Measurements from ENCODE around the gene COLEC12. TPM values are rescaled to one million over a fixed set of nuclear protein-coding genes. Genes with fewer than 3 reads are reported as not detected.

The COLEC12 gene
- total RNA-seq, 1 experiment from 2014 or later, result not detected

GRCh38 chr18:334575-335132 lies 165.8 kb downstream of the COLEC12 start:
- no TSS peak for BruUV-seq (replicated peaks)
- Mint-ChIP-seq H3K4me3 (ENCODE audit: low read depth, unreplicated experiment) (no peak overlapping the region), H3K27me3 (ENCODE audit: unreplicated experiment) (peaks cover 73% of the 10 kb centered on the region), H3K27ac (ENCODE audit: unreplicated experiment) (no peak overlapping the region), H3K4me1 (ENCODE audit: low read depth, unreplicated experiment) (no peaks in the 10 kb centered on the region), H3K36me3 (ENCODE audit: insufficient read depth, unreplicated experiment) (no peaks in the 10 kb centered on the region), H3K9me3 (ENCODE audit: low read depth, unreplicated experiment) (peaks cover 3% of the 10 kb centered on the region)
- intact Hi-C loops (cut with micrococcal nuclease; ENCODE audit: unreplicated experiment), result no loop called here
- no peak for TF ChIP-seq CTCF (IDR thresholded peaks at IDR 0.05; ENCODE audit: unreplicated experiment)
- CTCF ChIA-PET, result no interaction called here
- no peak for DNase-seq

- Mint-ChIP-seq H3K4me1 (ENCODE audit: low read depth, unreplicated experiment) (no peaks in the 10 kb centered on the region), H3K9me3 (ENCODE audit: low read depth, unreplicated experiment) (no peaks in the 10 kb centered on the region), H3K4me3 (ENCODE audit: low read depth, unreplicated experiment) (no peak overlapping the region), H3K36me3 (ENCODE audit: insufficient read depth, unreplicated experiment) (no peaks in the 10 kb centered on the region), H3K27me3 (ENCODE audit: unreplicated experiment) (peaks cover 73% of the 10 kb centered on the region), H3K27ac (ENCODE audit: unreplicated experiment) (no peak overlapping the region)
- BruUV-seq (replicated peaks), result no TSS peak
- TF ChIP-seq CTCF (IDR thresholded peaks at IDR 0.05; ENCODE audit: unreplicated experiment), result no peak
- DNase-seq, result no peak
- CTCF ChIA-PET, result no interaction called here
- intact Hi-C loops (cut with micrococcal nuclease; ENCODE audit: unreplicated experiment), result no loop called here
Measured at GRCh38 chr18:332721-333510, 167.6 kb downstream of the COLEC12 start.

GRCh38 chr18:332007-332406 lies 168.5 kb downstream of the COLEC12 start:
- CTCF ChIA-PET, result no interaction called here
- no peak for DNase-seq
- intact Hi-C loops (cut with micrococcal nuclease; ENCODE audit: unreplicated experiment), result no loop called here
- H3K27me3 Mint-ChIP-seq (ENCODE audit: unreplicated experiment), result peaks cover 71% of the 10 kb centered on the region
- H3K4me1 Mint-ChIP-seq (ENCODE audit: low read depth, unreplicated experiment), result no peaks in the 10 kb centered on the region
- BruUV-seq (replicated peaks), result no TSS peak
- no peaks in the 10 kb centered on the region for H3K9me3 Mint-ChIP-seq (ENCODE audit: low read depth, unreplicated experiment)
- no peak for TF ChIP-seq CTCF (IDR thresholded peaks at IDR 0.05; ENCODE audit: unreplicated experiment)
- H3K4me3 Mint-ChIP-seq (ENCODE audit: low read depth, unreplicated experiment), result no peak overlapping the region
- no peaks in the 10 kb centered on the region for H3K36me3 Mint-ChIP-seq (ENCODE audit: insufficient read depth, unreplicated experiment)
- H3K27ac Mint-ChIP-seq (ENCODE audit: unreplicated experiment), result no peak overlapping the region

- intact Hi-C loops (cut with micrococcal nuclease; ENCODE audit: unreplicated experiment), result no loop called here
- TF ChIP-seq CTCF (IDR thresholded peaks at IDR 0.05; ENCODE audit: unreplicated experiment), result no peak
- BruUV-seq (replicated peaks), result no TSS peak
- CTCF ChIA-PET, result no interaction called here
- DNase-seq, result no peak
- Mint-ChIP-seq H3K27ac (ENCODE audit: unreplicated experiment) (no peak overlapping the region), H3K4me1 (ENCODE audit: low read depth, unreplicated experiment) (no peaks in the 10 kb centered on the region), H3K27me3 (ENCODE audit: unreplicated experiment) (peaks cover 65% of the 10 kb centered on the region), H3K4me3 (ENCODE audit: low read depth, unreplicated experiment) (no peak overlapping the region), H3K9me3 (ENCODE audit: low read depth, unreplicated experiment) (no peaks in the 10 kb centered on the region), H3K36me3 (ENCODE audit: insufficient read depth, unreplicated experiment) (no peaks in the 10 kb centered on the region)
Measured at GRCh38 chr18:331221-331821, 169.2 kb downstream of the COLEC12 start.

All from Calu3 (cell line).